ENCODE measurements around the gene JMJD4.

DNA sequence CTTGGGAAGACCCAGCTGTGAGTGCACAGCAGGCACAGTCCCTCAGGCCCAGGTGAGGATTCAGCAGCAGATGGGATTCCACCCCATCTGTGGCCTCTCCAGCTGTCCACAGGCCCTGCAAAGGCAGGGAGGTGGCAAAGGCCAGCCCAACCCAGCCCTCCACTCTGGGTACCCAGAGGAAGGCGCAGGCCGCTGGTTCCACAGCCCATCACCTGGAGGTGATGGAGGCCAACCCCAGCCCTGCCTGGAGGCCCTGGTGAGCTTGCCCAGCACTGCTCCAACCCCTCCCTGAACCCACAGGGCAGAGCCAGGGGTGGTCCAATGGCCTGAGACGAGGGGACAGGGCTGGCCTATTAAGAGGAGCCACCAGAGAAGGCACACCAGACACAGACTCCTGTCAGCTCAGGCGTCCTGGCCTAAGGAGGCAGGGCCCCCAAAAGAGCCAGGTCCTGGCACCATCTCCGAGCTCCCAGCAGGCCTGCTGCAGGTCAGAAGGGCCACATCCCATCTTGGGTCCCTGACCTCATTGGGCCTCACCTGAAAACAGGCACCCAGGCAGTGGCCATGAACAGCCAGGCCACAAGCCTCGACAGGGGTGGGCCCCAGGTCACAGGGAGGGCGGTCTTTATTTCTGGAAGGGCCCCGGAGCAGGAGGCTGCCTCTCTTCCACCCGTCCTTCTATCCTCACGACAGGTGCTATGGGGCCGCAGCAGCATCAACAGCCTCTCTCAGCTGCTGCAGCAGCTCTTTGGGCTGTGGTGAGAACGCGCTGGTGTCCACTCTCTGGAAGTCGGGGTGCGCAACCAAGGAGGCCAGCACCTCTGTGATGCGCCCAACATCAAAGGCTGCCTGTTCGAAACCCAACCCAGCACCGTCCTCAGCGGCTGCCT lies 3.2 kb downstream of the JMJD4 start:
- TF ChIP-seq, protein P1, sequence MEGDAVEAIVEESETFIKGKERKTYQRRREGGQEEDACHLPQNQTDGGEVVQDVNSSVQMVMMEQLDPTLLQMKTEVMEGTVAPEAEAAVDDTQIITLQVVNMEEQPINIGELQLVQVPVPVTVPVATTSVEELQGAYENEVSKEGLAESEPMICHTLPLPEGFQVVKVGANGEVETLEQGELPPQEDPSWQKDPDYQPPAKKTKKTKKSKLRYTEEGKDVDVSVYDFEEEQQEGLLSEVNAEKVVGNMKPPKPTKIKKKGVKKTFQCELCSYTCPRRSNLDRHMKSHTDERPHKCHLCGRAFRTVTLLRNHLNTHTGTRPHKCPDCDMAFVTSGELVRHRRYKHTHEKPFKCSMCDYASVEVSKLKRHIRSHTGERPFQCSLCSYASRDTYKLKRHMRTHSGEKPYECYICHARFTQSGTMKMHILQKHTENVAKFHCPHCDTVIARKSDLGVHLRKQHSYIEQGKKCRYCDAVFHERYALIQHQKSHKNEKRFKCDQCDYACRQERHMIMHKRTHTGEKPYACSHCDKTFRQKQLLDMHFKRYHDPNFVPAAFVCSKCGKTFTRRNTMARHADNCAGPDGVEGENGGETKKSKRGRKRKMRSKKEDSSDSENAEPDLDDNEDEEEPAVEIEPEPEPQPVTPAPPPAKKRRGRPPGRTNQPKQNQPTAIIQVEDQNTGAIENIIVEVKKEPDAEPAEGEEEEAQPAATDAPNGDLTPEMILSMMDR (IDR thresholded peaks at IDR 0.05), result no peak
- TF ChIP-seq POLR2A (IDR thresholded peaks at IDR 0.05), result no peak

Measured in heart left ventricle (tissue), 13 donors.